ENCODE measurements around the gene HDAC4. TPM values are rescaled to one million over a fixed set of nuclear protein-coding genes. Genes with fewer than 3 reads are reported as not detected.

The HDAC4 gene
- total RNA-seq, 5 donors from 2014 or later (not counting 1 experiment from before 2014, with no cell fraction given): 44.8 to 80.2 (median 60.9) TPM

GRCh38 chr2:239327536-239328350 is 73.1 kb downstream of the HDAC4 start:
- Mint-ChIP-seq H3K27me3 (no peaks in the 10 kb centered on the region), H3K9me3 (no peaks in the 10 kb centered on the region), H3K27ac (peak overlapping the region; percentile 91 to 93), H3K4me1 (peaks cover 69 to 81% (median 69%) of the 10 kb centered on the region in 3 donors), H3K36me3 (peaks cover 13% of the 10 kb centered on the region), H3K4me3 (peak overlapping the region; percentile 31 to 73 (median 41))
- Histone ChIP-seq H3K27me3 (replicated peaks in 1 of 2; ENCODE audit: control insufficient read depth in 2 of 2, extremely low read depth in 1 of 2, insufficient read depth in 2 of 2, low read length in 1 of 2) (no peaks in the 10 kb centered on the region), H3K9me3 (no peaks in the 10 kb centered on the region), H3K4me1 (ENCODE audit: control insufficient read depth in 1 of 2, extremely low read depth in 1 of 2, insufficient read depth in 2 of 2, low read length in 2 of 2) (peaks cover 65 to 72% of the 10 kb centered on the region in 2 experiments), H3K4me3 (ENCODE audit: control insufficient read depth in 1 of 2, extremely low read depth in 1 of 2, low read length in 1 of 2) (no peak overlapping the region), H3K27ac (ENCODE audit: low read length) (peak overlapping the region; percentile 78), H3K36me3 (ENCODE audit: control insufficient read depth in 2 of 2, extremely low read depth in 1 of 2, insufficient read depth in 1 of 2, low read length in 1 of 2) (peaks cover 0 to 6% of the 10 kb centered on the region in 2 donors)
- POLR2A ChIA-PET: interaction anchor here in 1 of 2 donors (0.5 kb wide), 1 partner anchor 1722 kb away, joined by 3 read pairs; no protein-coding TSS in a partner anchor
- DNase-seq (peak in 2 of 35 experiments; percentile 13 to 24), ATAC-seq (replicated peaks in 1 of 4) (peak in 1 of 4 experiments; percentile 1)
- CTCF ChIA-PET: interaction anchor here in 1 of 2 donors (1.0 to 1.1 kb wide), 2 partner anchors 54 to 60 kb away, joined by 3 to 4 read pairs; no protein-coding TSS in a partner anchor
- WGBS (ENCODE audit: insufficient coverage): 79% methylated on average over 13 of the region's 13 CpGs

- peak; percentile 31 to 82 (median 57) for DNase-seq
- H3K4me3 Mint-ChIP-seq: peak overlapping the region; percentile 31 to 73 (median 34)
- H3K4me3 ChIP-seq (ENCODE audit: control insufficient read depth in 1 of 2, extremely low read depth in 1 of 2, low read length in 1 of 2): peak overlapping the region in 1 of 2 donors; percentile 32
- peak overlapping the region; percentile 78 for H3K27ac ChIP-seq (ENCODE audit: low read length)
- no peaks in the 10 kb centered on the region for H3K27me3 Mint-ChIP-seq
- ChIA-PET CTCF (interaction anchor here in 1 of 2 donors (1.0 kb wide), 1 partner anchor 59 kb away, joined by 4 read pairs; no protein-coding TSS in a partner anchor), POLR2A (no interaction called here)
- H3K4me1 ChIP-seq (ENCODE audit: control insufficient read depth in 1 of 2, extremely low read depth in 1 of 2, insufficient read depth in 2 of 2, low read length in 2 of 2): peaks cover 72 to 80% of the 10 kb centered on the region in 2 experiments
- peaks cover 0 to 6% of the 10 kb centered on the region in 2 donors for H3K36me3 ChIP-seq (ENCODE audit: control insufficient read depth in 2 of 2, extremely low read depth in 1 of 2, insufficient read depth in 1 of 2, low read length in 1 of 2)
- WGBS (ENCODE audit: insufficient coverage): 21% methylated on average over 10 of the region's 16 CpGs
- no peaks in the 10 kb centered on the region for H3K27me3 ChIP-seq (replicated peaks in 1 of 2; ENCODE audit: control insufficient read depth in 2 of 2, extremely low read depth in 1 of 2, insufficient read depth in 2 of 2, low read length in 1 of 2)
- peak overlapping the region; percentile 91 to 93 for H3K27ac Mint-ChIP-seq
- no peaks in the 10 kb centered on the region for H3K9me3 ChIP-seq
- H3K36me3 Mint-ChIP-seq: peaks cover 13% of the 10 kb centered on the region
- no peaks in the 10 kb centered on the region for H3K9me3 Mint-ChIP-seq
- ATAC-seq (replicated peaks in 1 of 4): peak; percentile 80 to 90 (median 88)
- H3K4me1 Mint-ChIP-seq: peaks cover 76 to 89% (median 77%) of the 10 kb centered on the region in 3 donors
Observed at GRCh38 chr2:239326831-239327535, 73.8 kb downstream of the HDAC4 start.

- no peaks in the 10 kb centered on the region for H3K9me3 ChIP-seq
- Mint-ChIP-seq H3K4me1 (peaks cover 78 to 87% (median 80%) of the 10 kb centered on the region in 3 donors), H3K4me3 (no peak overlapping the region), H3K27me3 (no peaks in the 10 kb centered on the region), H3K9me3 (peaks cover 0 to 3% (median 0%) of the 10 kb centered on the region in 3 donors), H3K27ac (peak overlapping the region; percentile 81 to 92), H3K36me3 (peaks cover 16% of the 10 kb centered on the region)
- ChIA-PET CTCF (interaction anchor here in 1 of 2 donors (0.6 kb wide), 1 partner anchor 11 kb away, joined by 3 read pairs; no protein-coding TSS in a partner anchor), POLR2A (no interaction called here)
- H3K4me1 ChIP-seq (ENCODE audit: control insufficient read depth in 1 of 2, extremely low read depth in 1 of 2, insufficient read depth in 2 of 2, low read length in 2 of 2): peaks cover 69 to 79% of the 10 kb centered on the region in 2 experiments
- H3K4me3 ChIP-seq (ENCODE audit: control insufficient read depth in 1 of 2, extremely low read depth in 1 of 2, low read length in 1 of 2): no peak overlapping the region
- DNase-seq: peak in 1 of 35 experiments; percentile 2
- WGBS (ENCODE audit: insufficient coverage): 95% methylated on average over 9 of the region's 14 CpGs
- ATAC-seq (replicated peaks in 1 of 4): no peak
- no peaks in the 10 kb centered on the region for H3K36me3 ChIP-seq (ENCODE audit: control insufficient read depth in 2 of 2, extremely low read depth in 1 of 2, insufficient read depth in 1 of 2, low read length in 1 of 2)
- H3K27ac ChIP-seq (ENCODE audit: low read length): no peak overlapping the region
- H3K27me3 ChIP-seq (replicated peaks in 1 of 2; ENCODE audit: control insufficient read depth in 2 of 2, extremely low read depth in 1 of 2, insufficient read depth in 2 of 2, low read length in 1 of 2): no peaks in the 10 kb centered on the region
Observed at GRCh38 chr2:239324456-239324855, 76.4 kb downstream of the HDAC4 start.

- H3K27me3 Mint-ChIP-seq: no peaks in the 10 kb centered on the region
- peak in 2 of 35 experiments; percentile 7 to 20 for DNase-seq
- CTCF ChIA-PET: interaction anchor here in 1 of 2 donors (1.6 kb wide), 1 partner anchor 78 kb away, joined by 4 read pairs; the partner anchor contains the start of gene HDAC4
- Histone ChIP-seq H3K27ac (ENCODE audit: low read length) (peak overlapping the region; percentile 88), H3K4me3 (ENCODE audit: control insufficient read depth in 1 of 2, extremely low read depth in 1 of 2, low read length in 1 of 2) (no peak overlapping the region), H3K27me3 (replicated peaks in 1 of 2; ENCODE audit: control insufficient read depth in 2 of 2, extremely low read depth in 1 of 2, insufficient read depth in 2 of 2, low read length in 1 of 2) (no peaks in the 10 kb centered on the region), H3K36me3 (ENCODE audit: control insufficient read depth in 2 of 2, extremely low read depth in 1 of 2, insufficient read depth in 1 of 2, low read length in 1 of 2) (no peaks in the 10 kb centered on the region), H3K4me1 (ENCODE audit: control insufficient read depth in 1 of 2, extremely low read depth in 1 of 2, insufficient read depth in 2 of 2, low read length in 2 of 2) (peaks cover 70 to 76% of the 10 kb centered on the region in 2 experiments), H3K9me3 (no peaks in the 10 kb centered on the region)
- H3K4me3 Mint-ChIP-seq: peak overlapping the region in 1 of 3 donors; percentile 54
- POLR2A ChIA-PET: interaction anchor here in 1 of 2 donors (0.5 to 0.7 kb wide), 2 partner anchors 25 to 78 kb away, joined by 3 to 6 read pairs; no protein-coding TSS in a partner anchor
- no peak for ATAC-seq (replicated peaks in 1 of 4)
- H3K4me1 Mint-ChIP-seq: peaks cover 83 to 90% (median 84%) of the 10 kb centered on the region in 3 donors
- peaks cover 0 to 3% (median 0%) of the 10 kb centered on the region in 3 donors for H3K9me3 Mint-ChIP-seq
- 94% methylated on average over 9 of the region's 14 CpGs for WGBS (ENCODE audit: insufficient coverage)
- peaks cover 16% of the 10 kb centered on the region for H3K36me3 Mint-ChIP-seq
- peak overlapping the region; percentile 92 to 99 for H3K27ac Mint-ChIP-seq
Observed at GRCh38 chr2:239323447-239323846, 77.4 kb downstream of the HDAC4 start.

GRCh38 chr2:239322416-239323086 is 78.3 kb downstream of the HDAC4 start:
- no peak overlapping the region for H3K4me3 ChIP-seq (ENCODE audit: control insufficient read depth in 1 of 2, extremely low read depth in 1 of 2, low read length in 1 of 2)
- ChIA-PET CTCF (interaction anchor here (1.0 to 2.3 kb wide), 4 partner anchors 47 to 79 kb away, joined by 4 to 15 read pairs (median 4); partner anchors contain the start of gene HDAC4 (in 1 of the 2)), POLR2A (interaction anchor here in 1 of 2 donors (0.7 to 1.2 kb wide), 4 partner anchors 47 to 79 kb away, joined by 3 to 9 read pairs (median 6); partner anchors contain the start of gene HDAC4)
- peak overlapping the region; percentile 88 for H3K27ac ChIP-seq (ENCODE audit: low read length)
- no peaks in the 10 kb centered on the region for H3K36me3 ChIP-seq (ENCODE audit: control insufficient read depth in 2 of 2, extremely low read depth in 1 of 2, insufficient read depth in 1 of 2, low read length in 1 of 2)
- ATAC-seq (replicated peaks in 1 of 4) (peak in 3 of 4 experiments; percentile 3 to 10 (median 5)), DNase-seq (peak in 17 of 35 experiments; percentile 9 to 57 (median 23))
- no peaks in the 10 kb centered on the region for H3K9me3 ChIP-seq
- Mint-ChIP-seq H3K27ac (peak overlapping the region; percentile 92 to 99), H3K9me3 (peaks cover 0 to 3% (median 0%) of the 10 kb centered on the region in 3 donors), H3K4me3 (peak overlapping the region in 2 of 3 donors; percentile 35 to 54), H3K36me3 (peaks cover 16% of the 10 kb centered on the region), H3K4me1 (peaks cover 77 to 88% (median 81%) of the 10 kb centered on the region in 3 donors), H3K27me3 (no peaks in the 10 kb centered on the region)
- WGBS (ENCODE audit: insufficient coverage): 38% methylated on average over 7 of the region's 14 CpGs
- H3K27me3 ChIP-seq (replicated peaks in 1 of 2; ENCODE audit: control insufficient read depth in 2 of 2, extremely low read depth in 1 of 2, insufficient read depth in 2 of 2, low read length in 1 of 2): no peaks in the 10 kb centered on the region
- H3K4me1 ChIP-seq (ENCODE audit: control insufficient read depth in 1 of 2, extremely low read depth in 1 of 2, insufficient read depth in 2 of 2, low read length in 2 of 2): peaks cover 67 to 69% of the 10 kb centered on the region in 2 experiments

All from T-cell (primary cell).